CD4-positive, CD25-positive, alpha-beta regulatory T cell (primary cell): ENCODE data around the gene KLB. TPM values are rescaled to one million over a fixed set of nuclear protein-coding genes. Genes with fewer than 3 reads are reported as not detected.
"Not testable (repeated sequence)": the region's sequence is repeated elsewhere in the genome, so short reads cannot be mapped to it uniquely, and the experiment has no call there.

Source experiments
- ATAC-seq, 2 donors: fragments of 150-1000 bp; cut with Tn5 transposase; one replicate each; pipeline ENCODE4 v1.10.0; 2021; ENCODE audit warnings: low read depth in 2 of 2, moderate number of reproducible peaks in 2 of 2, moderate library complexity in 1 of 2
- DNase-seq, 3 donors: peaks; one replicate each; pipeline versions ENCODE4 v3.0.0 to v3.0.0-alpha.2; 2012 to 2022; ENCODE audit warnings: mixed read lengths in 1 of 3
- H3K27ac ChIP-seq: one replicate; pipeline ENCODE4 v1.7.0; 2013; ENCODE audit warnings: mild to moderate bottlenecking, low read length; ENCODE audit not compliant: insufficient read depth, poor library complexity, severe bottlenecking
- H3K27me3 ChIP-seq: one replicate; pipeline ENCODE4 v1.7.0; 2013; ENCODE audit warnings: low read length; ENCODE audit not compliant: control insufficient read depth, insufficient read depth
- H3K36me3 ChIP-seq: one replicate; pipeline ENCODE4 v1.7.0; 2013; ENCODE audit warnings: mild to moderate bottlenecking, low read length, moderate library complexity; ENCODE audit not compliant: control insufficient read depth, insufficient read depth
- H3K4me1 ChIP-seq: 2 replicates; pipeline ENCODE4 v1.7.0; 2013; ENCODE audit warnings: mild to moderate bottlenecking, low read length; ENCODE audit not compliant: insufficient read depth, control insufficient read depth, poor library complexity, severe bottlenecking
- H3K4me3 ChIP-seq: one replicate; pipeline ENCODE4 v1.7.0; 2013; ENCODE audit warnings: low read depth, mild to moderate bottlenecking, low read length, moderate library complexity
- H3K9me3 ChIP-seq, 2 experiments: 1 replicate in 1 of 2; 2 replicates in 1 of 2; pipeline ENCODE4 v1.7.0; 2013; ENCODE audit warnings: low read length in 2 of 2, mild to moderate bottlenecking in 1 of 2, moderate library complexity in 1 of 2; ENCODE audit not compliant: control insufficient read depth in 2 of 2
- H3K27ac Mint-ChIP-seq, 3 donors: one replicate each; pipeline ENCODE4 v1.8.0; 2020 to 2022; ENCODE audit warnings: mild to moderate bottlenecking in 3 of 3, mixed read lengths in 3 of 3, moderate library complexity in 2 of 3
- H3K27me3 Mint-ChIP-seq: one replicate; pipeline ENCODE4 v1.8.0; 2022; ENCODE audit warnings: mild to moderate bottlenecking, mixed read lengths
- H3K36me3 Mint-ChIP-seq: one replicate; pipeline ENCODE4 v1.8.0; 2020; ENCODE audit warnings: mixed read lengths
- H3K4me1 Mint-ChIP-seq, 4 donors: one replicate each; pipeline ENCODE4 v1.8.0; 2020 to 2022; ENCODE audit warnings: mixed read lengths in 4 of 4, mild to moderate bottlenecking in 1 of 4
- H3K4me3 Mint-ChIP-seq, 4 donors: one replicate each; pipeline ENCODE4 v1.8.0; 2020 to 2022; ENCODE audit warnings: mild to moderate bottlenecking in 4 of 4, mixed read lengths in 4 of 4, moderate library complexity in 3 of 4
- H3K9me3 Mint-ChIP-seq, 7 donors: one replicate each; pipeline ENCODE4 v1.8.0; 2020 to 2022; ENCODE audit warnings: mixed read lengths in 7 of 7, mild to moderate bottlenecking in 3 of 7, moderate library complexity in 2 of 7
- polyA plus RNA-seq, 4 donors: library from polyadenylated mRNA; unstranded; fragments of 300-500 nt; fragmentation: Illumina TruSeq; gene quantifications; one replicate each; pipeline ENCODE4 v1.2.3, GENCODE V29; 2021
- total RNA-seq: library from RNA; stranded (reverse); gene quantifications from one replicate; pipeline ENCODE4 v1.2.3, GENCODE V29; 2022

KLB gene
- total and polyA plus RNA-seq, 5 donors from 2014 or later = 0.06 to 0.07 TPM; not detected in 3

GRCh38 chr4:39367166-39367565, 39.6 kb upstream of the KLB start:
- no peak for ATAC-seq
- Histone ChIP-seq H3K9me3 (peaks cover 0 to 3% of the 10 kb centered on the region in 2 experiments), H3K27me3 (no peaks in the 10 kb centered on the region), H3K4me3 (no peak overlapping the region), H3K36me3 (no peaks in the 10 kb centered on the region), H3K27ac (no peak overlapping the region), H3K4me1 (peaks cover 37% of the 10 kb centered on the region)
- Mint-ChIP-seq H3K27me3 (peaks cover 6% of the 10 kb centered on the region), H3K9me3 (peaks cover 0 to 16% (median 4%) of the 10 kb centered on the region in 7 donors), H3K27ac (peak overlapping the region in 1 of 3 donors; percentile 95), H3K4me3 (peak overlapping the region; percentile 90 to 99 (median 94)), H3K36me3 (peaks cover 4% of the 10 kb centered on the region), H3K4me1 (peaks cover 22 to 43% (median 32%) of the 10 kb centered on the region in 4 donors)
- DNase-seq = no peak

GRCh38 chr4:39369301-39369700, 37.4 kb upstream of the KLB start:
- H3K4me3 Mint-ChIP-seq = peak overlapping the region in 1 of 4 donors; percentile 42

GRCh38 chr4:39371209-39371608, 35.5 kb upstream of the KLB start:
- peaks cover 14% of the 10 kb centered on the region for H3K27me3 Mint-ChIP-seq
- not testable (repeated sequence) for H3K27me3 ChIP-seq

More at GRCh38 chr4:39369301-39369700, 37.4 kb upstream of the KLB start:
- Histone ChIP-seq H3K9me3 (peaks cover 0 to 3% of the 10 kb centered on the region in 2 experiments), H3K36me3 (no peaks in the 10 kb centered on the region), H3K27me3 (no peaks in the 10 kb centered on the region), H3K4me1 (peaks cover 23% of the 10 kb centered on the region), H3K4me3 (no peak overlapping the region), H3K27ac (no peak overlapping the region)
- H3K36me3 Mint-ChIP-seq = no peaks in the 10 kb centered on the region
- DNase-seq = no peak
- H3K27ac Mint-ChIP-seq = no peak overlapping the region
- H3K27me3 Mint-ChIP-seq = peaks cover 7% of the 10 kb centered on the region
- H3K9me3 Mint-ChIP-seq = peaks cover 0 to 17% (median 5%) of the 10 kb centered on the region in 7 donors
- ATAC-seq = no peak
- H3K4me1 Mint-ChIP-seq = peaks cover 10 to 24% (median 19%) of the 10 kb centered on the region in 4 donors

DNA sequence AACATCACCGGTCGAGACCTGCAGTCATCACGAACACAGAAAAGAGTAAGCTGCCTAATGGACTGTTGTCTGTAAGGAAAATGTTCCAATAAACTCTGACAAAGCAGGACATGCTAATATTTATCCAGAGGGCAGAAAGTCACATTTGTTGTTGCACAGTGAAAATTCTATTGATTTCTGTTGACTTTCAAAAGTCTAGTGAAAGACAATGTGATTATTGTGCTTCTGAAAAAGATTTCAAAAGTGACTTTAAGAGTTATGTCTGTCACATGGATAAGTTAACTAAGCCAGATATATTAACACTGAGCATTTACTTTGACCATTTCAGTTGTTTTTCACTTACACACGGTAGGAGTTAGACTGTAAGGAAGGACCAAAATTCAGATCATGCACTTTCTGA, 31.3 kb upstream of the KLB start:
- ATAC-seq (no peak), DNase-seq (no peak)
- Histone ChIP-seq H3K9me3 (peaks cover 3 to 8% of the 10 kb centered on the region in 2 experiments), H3K4me1 (no peaks in the 10 kb centered on the region), H3K27me3 (peaks cover 2% of the 10 kb centered on the region), H3K4me3 (no peak overlapping the region), H3K36me3 (no peaks in the 10 kb centered on the region), H3K27ac (no peak overlapping the region)
- Mint-ChIP-seq H3K4me1 (no peaks in the 10 kb centered on the region), H3K27ac (no peak overlapping the region), H3K9me3 (peaks cover 3 to 23% (median 15%) of the 10 kb centered on the region in 7 donors), H3K36me3 (no peaks in the 10 kb centered on the region), H3K27me3 (peaks cover 36% of the 10 kb centered on the region), H3K4me3 (no peak overlapping the region)

More at GRCh38 chr4:39371209-39371608, 35.5 kb upstream of the KLB start:
- not testable (repeated sequence) for ATAC-seq, H3K4me3 Mint-ChIP-seq, H3K4me1 Mint-ChIP-seq, DNase-seq, H3K36me3 ChIP-seq, H3K4me1 ChIP-seq, H3K9me3 ChIP-seq, H3K27ac ChIP-seq, H3K4me3 ChIP-seq, H3K27ac Mint-ChIP-seq, H3K36me3 Mint-ChIP-seq
- peaks cover 0 to 17% (median 7%) of the 10 kb centered on the region in 7 donors for H3K9me3 Mint-ChIP-seq

- Mint-ChIP-seq H3K9me3 (peaks cover 0 to 13% (median 3%) of the 10 kb centered on the region in 7 donors), H3K27ac (no peak overlapping the region), H3K4me3 (no peak overlapping the region), H3K27me3 (peaks cover 49% of the 10 kb centered on the region), H3K4me1 (no peaks in the 10 kb centered on the region), H3K36me3 (peaks cover 3% of the 10 kb centered on the region)
- peaks cover 0 to 8% of the 10 kb centered on the region in 2 experiments for H3K9me3 ChIP-seq
- H3K27me3 ChIP-seq = peaks cover 2% of the 10 kb centered on the region
- H3K4me1 ChIP-seq = no peaks in the 10 kb centered on the region
- DNase-seq (no peak), ATAC-seq (no peak)
- H3K27ac ChIP-seq = no peak overlapping the region
- no peak overlapping the region for H3K4me3 ChIP-seq
- H3K36me3 ChIP-seq = no peaks in the 10 kb centered on the region
Observed at GRCh38 chr4:39383690-39384089, 23.0 kb upstream of the KLB start.

GRCh38 chr4:39384563-39384962, 22.2 kb upstream of the KLB start:
- H3K36me3 Mint-ChIP-seq = peaks cover 3% of the 10 kb centered on the region
- no peaks in the 10 kb centered on the region for H3K36me3 ChIP-seq
- peaks cover 43% of the 10 kb centered on the region for H3K27me3 Mint-ChIP-seq
- peaks cover 0 to 5% of the 10 kb centered on the region in 2 experiments for H3K9me3 ChIP-seq
- peaks cover 2% of the 10 kb centered on the region for H3K27me3 ChIP-seq
- H3K4me1 ChIP-seq = no peaks in the 10 kb centered on the region
- no peak overlapping the region for H3K27ac ChIP-seq
- H3K27ac Mint-ChIP-seq = no peak overlapping the region
- H3K9me3 Mint-ChIP-seq = peaks cover 0 to 9% (median 2%) of the 10 kb centered on the region in 7 donors
- H3K4me3 Mint-ChIP-seq = no peak overlapping the region
- no peak overlapping the region for H3K4me3 ChIP-seq
- DNase-seq = no peak
- no peak for ATAC-seq
- no peaks in the 10 kb centered on the region for H3K4me1 Mint-ChIP-seq

DNA sequence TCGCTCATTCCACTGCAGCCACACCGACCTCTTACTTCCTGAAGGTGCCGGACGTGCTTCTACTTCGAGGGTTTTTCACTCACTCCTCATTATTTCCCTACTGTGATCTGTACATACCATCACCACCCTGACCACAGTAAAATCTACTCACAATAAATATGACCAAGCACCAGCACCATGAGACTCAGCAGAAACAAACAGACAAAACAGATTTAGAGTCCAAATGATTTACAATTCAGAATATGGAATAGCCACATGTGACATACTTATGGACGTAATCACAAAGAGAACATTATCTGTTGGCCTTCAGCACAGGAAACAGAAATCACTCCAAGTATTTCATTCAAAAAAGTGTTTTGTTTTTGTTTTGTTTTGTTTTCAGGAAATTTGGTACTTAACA, 16.1 kb upstream of the KLB start:
- Histone ChIP-seq H3K4me3 (no peak overlapping the region), H3K36me3 (no peaks in the 10 kb centered on the region), H3K27ac (no peak overlapping the region), H3K27me3 (no peaks in the 10 kb centered on the region), H3K4me1 (no peaks in the 10 kb centered on the region), H3K9me3 (no peaks in the 10 kb centered on the region)
- no peak for ATAC-seq
- Mint-ChIP-seq H3K4me3 (no peak overlapping the region), H3K9me3 (no peaks in the 10 kb centered on the region), H3K27me3 (peaks cover 9% of the 10 kb centered on the region), H3K27ac (no peak overlapping the region), H3K36me3 (no peaks in the 10 kb centered on the region), H3K4me1 (no peaks in the 10 kb centered on the region)
- no peak for DNase-seq

DNA sequence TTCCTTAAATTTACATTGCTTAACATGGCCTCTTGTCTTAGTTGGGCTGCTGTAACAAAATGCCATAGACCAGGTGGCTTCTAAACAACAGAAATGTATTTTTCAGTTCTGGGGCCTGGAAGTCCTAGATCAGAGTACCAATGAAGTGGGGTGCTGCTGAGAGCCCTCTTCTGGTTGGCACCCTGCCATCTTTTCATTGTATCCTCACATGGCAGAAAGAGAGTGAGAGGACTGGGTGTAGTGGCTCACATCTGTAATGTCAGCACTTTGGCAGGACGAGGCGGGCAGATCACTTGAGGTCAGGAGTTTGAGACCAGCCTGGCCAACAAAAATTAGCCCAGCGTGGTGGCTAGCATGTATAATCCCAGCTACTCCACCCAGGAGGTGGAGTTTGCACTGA, 12.0 kb upstream of the KLB start:
- H3K4me1 ChIP-seq = no peaks in the 10 kb centered on the region
- Mint-ChIP-seq H3K4me3 (peak overlapping the region in 1 of 4 donors; percentile 33), H3K36me3 (no peaks in the 10 kb centered on the region), H3K9me3 (peaks cover 0 to 1% (median 0%) of the 10 kb centered on the region in 7 donors), H3K4me1 (no peaks in the 10 kb centered on the region), H3K27me3 (peaks cover 10% of the 10 kb centered on the region), H3K27ac (no peak overlapping the region)
- DNase-seq (peak in 1 of 3 donors; percentile 16), ATAC-seq (no peak)
- no peak overlapping the region for H3K4me3 ChIP-seq
- H3K27ac ChIP-seq = no peak overlapping the region
- no peaks in the 10 kb centered on the region for H3K9me3 ChIP-seq
- H3K27me3 ChIP-seq = no peaks in the 10 kb centered on the region
- no peaks in the 10 kb centered on the region for H3K36me3 ChIP-seq
